ENCODE measurements around the gene DCST1. TPM values are rescaled to one million over a fixed set of nuclear protein-coding genes. Genes with fewer than 3 reads are reported as not detected.

DCST1 gene
- total and polyA plus RNA-seq, 2 experiments from 2014 or later: 0.27 TPM; not detected in 1

GRCh38 chr1:155002464-155003226, 31.0 kb upstream of the DCST1 start, which contains the start of gene ZBTB7B:
Gene ZBTB7B (plus strand): TSS chr1:155002802. CDS start chr1:155014661, 11,859 bp downstream.
- H3K4me3 ChIP-seq: peak within 1 kb of the TSS; percentile 75
- peak within 1 kb of the TSS; percentile 85 for H3K27ac ChIP-seq
- peaks cover 10% of the 10 kb centered on the region for H3K4me1 ChIP-seq (ENCODE audit: low read depth)
- H3K27me3 ChIP-seq: no peaks in the 10 kb centered on the region
- DNase-seq (ENCODE audit: low read depth in 1 of 2, low spot score in 1 of 2): peak; percentile 47
- H3K9me3 ChIP-seq (ENCODE audit: low read depth): no peaks in the 10 kb centered on the region
- H3K36me3 ChIP-seq: no peaks in the 10 kb centered on the region
- TF ChIP-seq CTCF (IDR thresholded peaks at IDR 0.05; ENCODE audit: low read depth, low read length): no peak

GRCh38 chr1:155003227-155003765, 30.3 kb upstream of the DCST1 start:
- no peaks in the 10 kb centered on the region for H3K9me3 ChIP-seq (ENCODE audit: low read depth)
- no peaks in the 10 kb centered on the region for H3K36me3 ChIP-seq
- peak; percentile 34 to 55 for DNase-seq (ENCODE audit: low read depth in 1 of 2, low spot score in 1 of 2)
- no peaks in the 10 kb centered on the region for H3K27me3 ChIP-seq
- peak overlapping the region; percentile 75 for H3K4me3 ChIP-seq
- peaks cover 10% of the 10 kb centered on the region for H3K4me1 ChIP-seq (ENCODE audit: low read depth)
- H3K27ac ChIP-seq: peak overlapping the region; percentile 79
- TF ChIP-seq CTCF (IDR thresholded peaks at IDR 0.05; ENCODE audit: low read depth, low read length): no peak

GRCh38 chr1:155003766-155004351, 29.8 kb upstream of the DCST1 start:
- TF ChIP-seq CTCF (IDR thresholded peaks at IDR 0.05; ENCODE audit: low read depth, low read length): no peak
- peak overlapping the region; percentile 75 for H3K4me3 ChIP-seq
- H3K4me1 ChIP-seq (ENCODE audit: low read depth): peaks cover 7% of the 10 kb centered on the region
- H3K27ac ChIP-seq: peak overlapping the region; percentile 79
- no peaks in the 10 kb centered on the region for H3K27me3 ChIP-seq
- H3K36me3 ChIP-seq: no peaks in the 10 kb centered on the region
- no peaks in the 10 kb centered on the region for H3K9me3 ChIP-seq (ENCODE audit: low read depth)
- peak; percentile 47 to 60 for DNase-seq (ENCODE audit: low read depth in 1 of 2, low spot score in 1 of 2)

GRCh38 chr1:155004352-155005075, 29.1 kb upstream of the DCST1 start:
- Histone ChIP-seq H3K27ac (peak overlapping the region; percentile 79), H3K9me3 (ENCODE audit: low read depth) (no peaks in the 10 kb centered on the region), H3K4me1 (ENCODE audit: low read depth) (peaks cover under 1% of the 10 kb centered on the region), H3K36me3 (no peaks in the 10 kb centered on the region), H3K27me3 (no peaks in the 10 kb centered on the region), H3K4me3 (peak overlapping the region; percentile 75)
- DNase-seq (ENCODE audit: low read depth in 1 of 2, low spot score in 1 of 2): no peak
- TF ChIP-seq CTCF (IDR thresholded peaks at IDR 0.05; ENCODE audit: low read depth, low read length): no peak
